Hepatocyte (in vitro differentiated cells): ENCODE measurements around the gene REP15.

Experiments used
- EZH2 ChIP-seq: fragments of 200-600 bp; sonication (generic); IDR thresholded peaks from 2 replicates; pipeline ENCODE4 v1.6.1; 2016; ENCODE audit warnings: antibody characterized with exemption, mild to moderate bottlenecking, borderline replicate concordance
- EZH2phosphoT487 ChIP-seq: fragments of 200-600 bp; sonication (generic); IDR thresholded peaks from one replicate; pipeline ENCODE4 v1.6.1; 2018; ENCODE audit warnings: antibody characterized with exemption, mild to moderate bottlenecking, low read depth, moderate library complexity; ENCODE audit not compliant: unreplicated experiment, severe bottlenecking
- TF ChIP-seq, protein P1 (sequence below): fragments of 200-600 bp; sonication (generic); IDR thresholded peaks from 2 replicates; pipeline ENCODE4 v1.5.1; 2016; ENCODE audit warnings: antibody characterized with exemption, mild to moderate bottlenecking; ENCODE audit not compliant: poor library complexity

GRCh38 chr12:27672643-27673042, 23.6 kb upstream of the REP15 start:
- TF ChIP-seq, protein P1, sequence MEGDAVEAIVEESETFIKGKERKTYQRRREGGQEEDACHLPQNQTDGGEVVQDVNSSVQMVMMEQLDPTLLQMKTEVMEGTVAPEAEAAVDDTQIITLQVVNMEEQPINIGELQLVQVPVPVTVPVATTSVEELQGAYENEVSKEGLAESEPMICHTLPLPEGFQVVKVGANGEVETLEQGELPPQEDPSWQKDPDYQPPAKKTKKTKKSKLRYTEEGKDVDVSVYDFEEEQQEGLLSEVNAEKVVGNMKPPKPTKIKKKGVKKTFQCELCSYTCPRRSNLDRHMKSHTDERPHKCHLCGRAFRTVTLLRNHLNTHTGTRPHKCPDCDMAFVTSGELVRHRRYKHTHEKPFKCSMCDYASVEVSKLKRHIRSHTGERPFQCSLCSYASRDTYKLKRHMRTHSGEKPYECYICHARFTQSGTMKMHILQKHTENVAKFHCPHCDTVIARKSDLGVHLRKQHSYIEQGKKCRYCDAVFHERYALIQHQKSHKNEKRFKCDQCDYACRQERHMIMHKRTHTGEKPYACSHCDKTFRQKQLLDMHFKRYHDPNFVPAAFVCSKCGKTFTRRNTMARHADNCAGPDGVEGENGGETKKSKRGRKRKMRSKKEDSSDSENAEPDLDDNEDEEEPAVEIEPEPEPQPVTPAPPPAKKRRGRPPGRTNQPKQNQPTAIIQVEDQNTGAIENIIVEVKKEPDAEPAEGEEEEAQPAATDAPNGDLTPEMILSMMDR = no peak
- no peak for TF ChIP-seq EZH2
- TF ChIP-seq EZH2phosphoT487 = no peak
